ENCODE results near the gene C14orf93.

C14orf93 gene, protein sequence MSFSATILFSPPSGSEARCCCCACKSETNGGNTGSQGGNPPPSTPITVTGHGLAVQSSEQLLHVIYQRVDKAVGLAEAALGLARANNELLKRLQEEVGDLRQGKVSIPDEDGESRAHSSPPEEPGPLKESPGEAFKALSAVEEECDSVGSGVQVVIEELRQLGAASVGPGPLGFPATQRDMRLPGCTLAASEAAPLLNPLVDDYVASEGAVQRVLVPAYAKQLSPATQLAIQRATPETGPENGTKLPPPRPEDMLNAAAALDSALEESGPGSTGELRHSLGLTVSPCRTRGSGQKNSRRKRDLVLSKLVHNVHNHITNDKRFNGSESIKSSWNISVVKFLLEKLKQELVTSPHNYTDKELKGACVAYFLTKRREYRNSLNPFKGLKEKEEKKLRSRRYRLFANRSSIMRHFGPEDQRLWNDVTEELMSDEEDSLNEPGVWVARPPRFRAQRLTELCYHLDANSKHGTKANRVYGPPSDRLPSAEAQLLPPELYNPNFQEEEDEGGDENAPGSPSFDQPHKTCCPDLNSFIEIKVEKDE

DNA sequence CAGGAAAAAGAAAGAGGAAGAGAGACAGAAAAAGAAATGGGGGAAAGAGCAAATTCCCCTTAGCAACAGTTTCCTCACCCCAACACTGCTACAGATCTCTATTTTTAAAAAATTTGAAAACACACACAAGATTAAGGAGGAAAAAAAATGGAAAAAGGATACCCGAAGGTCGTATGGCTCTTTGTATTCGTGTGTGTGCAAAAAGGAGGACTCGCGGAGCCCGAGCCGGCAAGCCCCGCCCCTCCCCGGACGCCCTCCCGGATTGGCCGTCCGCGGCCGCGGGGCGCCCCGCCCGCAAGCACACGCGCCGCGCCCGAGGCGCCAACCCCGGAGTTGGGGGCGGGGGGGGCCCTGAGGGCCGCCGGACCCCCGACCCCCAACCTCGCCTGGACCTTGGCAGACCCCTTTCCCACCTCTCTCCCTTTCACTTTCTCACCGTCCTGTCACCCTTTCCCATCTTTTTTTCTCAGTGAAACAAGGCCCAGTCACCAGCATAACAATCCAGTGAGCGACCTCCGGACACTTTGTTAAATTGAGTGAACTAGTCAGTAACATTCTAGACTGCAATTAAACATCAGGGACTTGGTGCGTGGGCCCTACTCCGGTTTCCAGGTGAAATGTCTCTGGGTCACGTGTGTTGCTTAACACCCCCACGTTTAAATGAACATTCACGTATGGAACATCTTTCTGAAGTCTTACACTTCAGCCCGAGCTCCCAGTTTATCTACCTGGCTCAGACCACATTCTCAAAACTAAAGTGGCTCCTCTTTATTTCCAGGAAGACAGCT lies at the start of gene C14orf93:
Gene C14orf93, minus strand, starts transcription at position 205 of the 788 bp plus-strand sequence. CDS start 11,120 bp downstream, outside the sequence.
- DNase-seq = peak in 13 of 14 donors; percentile 5 to 77 (median 42)

DNA sequence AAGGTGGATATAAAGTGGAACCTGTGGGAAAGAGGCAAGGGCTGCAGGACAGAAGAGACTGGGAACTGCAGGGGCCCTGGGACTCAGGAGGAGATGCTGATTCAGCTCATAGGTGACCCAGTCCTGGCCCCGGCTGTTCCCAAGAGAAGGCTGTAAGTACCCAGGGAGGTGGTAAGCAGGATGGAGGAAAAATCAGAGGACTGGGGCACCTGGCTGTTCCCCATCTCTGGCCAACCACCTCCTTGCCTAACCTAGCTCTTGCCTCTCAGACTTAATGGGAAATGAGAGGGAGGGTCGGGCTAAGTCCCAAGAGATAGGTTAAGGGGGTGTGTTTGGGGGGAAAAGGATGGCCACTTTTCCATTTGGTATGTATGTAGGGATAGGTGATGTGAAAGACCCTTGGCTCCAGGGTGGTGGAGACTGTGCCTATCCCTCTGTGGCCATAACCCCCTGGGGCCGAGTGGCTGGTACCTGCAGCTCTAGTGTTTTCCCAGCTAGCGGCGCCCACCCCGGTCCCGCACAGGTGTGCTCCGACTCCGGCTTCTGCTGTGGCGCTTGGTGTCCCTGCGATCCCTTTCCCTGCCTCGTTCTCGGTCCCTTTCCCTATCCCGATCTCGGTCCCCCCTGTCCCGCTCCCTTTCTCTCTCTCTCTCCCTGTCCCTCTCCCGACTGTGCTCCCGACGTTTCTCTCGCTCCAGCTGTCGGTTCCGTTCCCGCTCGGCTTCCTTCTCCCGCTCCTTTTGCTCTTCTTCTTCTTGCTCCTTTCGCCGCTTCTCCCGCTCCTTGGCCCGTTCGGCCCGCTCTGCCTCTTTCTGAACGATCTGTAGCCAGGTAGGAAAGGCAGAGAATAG lies 48.9 kb upstream of the C14orf93 start:
- no peak for DNase-seq

DNA sequence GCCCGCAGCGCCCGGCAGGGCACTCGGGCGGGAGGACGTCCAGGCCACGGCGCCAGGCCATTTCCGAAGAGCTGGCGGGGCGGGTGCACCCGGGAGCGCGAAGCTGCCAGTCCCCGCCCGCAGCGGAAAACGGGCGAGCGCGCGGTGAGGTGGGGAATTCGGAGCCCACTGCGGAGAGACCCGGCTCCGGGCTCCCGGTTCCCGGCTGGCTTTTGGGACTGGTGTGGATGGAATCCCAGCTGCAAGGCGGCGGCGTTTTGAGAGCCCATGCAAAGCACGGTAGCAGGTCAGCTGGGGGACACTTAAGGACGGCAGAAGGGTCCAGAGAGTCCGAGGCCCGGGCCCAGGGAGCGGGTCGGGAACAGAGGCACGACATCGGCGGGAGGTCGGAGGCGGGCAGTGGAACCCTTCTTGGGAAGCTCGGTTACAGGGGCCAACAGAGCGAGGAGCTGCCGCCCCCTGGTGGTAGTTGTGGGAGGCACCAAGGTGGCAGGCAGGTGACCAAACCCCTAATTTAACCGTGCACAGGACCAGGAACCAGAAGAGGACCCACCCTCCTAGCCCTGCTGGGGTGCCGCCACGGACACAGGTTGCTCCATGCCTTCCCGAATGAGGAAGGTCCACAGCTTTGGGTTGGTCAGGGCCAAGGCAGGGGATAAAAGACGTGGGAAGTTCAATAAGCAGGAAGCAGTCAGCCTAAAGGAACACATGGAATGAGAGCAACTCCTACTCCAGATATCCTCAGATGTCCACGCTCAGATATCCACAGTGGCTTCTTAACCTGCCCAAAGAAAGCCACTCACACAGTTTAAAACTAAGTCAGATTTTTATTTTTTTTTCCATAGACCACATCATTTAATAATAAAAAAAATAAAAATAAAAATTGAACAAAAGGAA lies 48.1 kb upstream of the C14orf93 start:
- no peak for DNase-seq

DNA sequence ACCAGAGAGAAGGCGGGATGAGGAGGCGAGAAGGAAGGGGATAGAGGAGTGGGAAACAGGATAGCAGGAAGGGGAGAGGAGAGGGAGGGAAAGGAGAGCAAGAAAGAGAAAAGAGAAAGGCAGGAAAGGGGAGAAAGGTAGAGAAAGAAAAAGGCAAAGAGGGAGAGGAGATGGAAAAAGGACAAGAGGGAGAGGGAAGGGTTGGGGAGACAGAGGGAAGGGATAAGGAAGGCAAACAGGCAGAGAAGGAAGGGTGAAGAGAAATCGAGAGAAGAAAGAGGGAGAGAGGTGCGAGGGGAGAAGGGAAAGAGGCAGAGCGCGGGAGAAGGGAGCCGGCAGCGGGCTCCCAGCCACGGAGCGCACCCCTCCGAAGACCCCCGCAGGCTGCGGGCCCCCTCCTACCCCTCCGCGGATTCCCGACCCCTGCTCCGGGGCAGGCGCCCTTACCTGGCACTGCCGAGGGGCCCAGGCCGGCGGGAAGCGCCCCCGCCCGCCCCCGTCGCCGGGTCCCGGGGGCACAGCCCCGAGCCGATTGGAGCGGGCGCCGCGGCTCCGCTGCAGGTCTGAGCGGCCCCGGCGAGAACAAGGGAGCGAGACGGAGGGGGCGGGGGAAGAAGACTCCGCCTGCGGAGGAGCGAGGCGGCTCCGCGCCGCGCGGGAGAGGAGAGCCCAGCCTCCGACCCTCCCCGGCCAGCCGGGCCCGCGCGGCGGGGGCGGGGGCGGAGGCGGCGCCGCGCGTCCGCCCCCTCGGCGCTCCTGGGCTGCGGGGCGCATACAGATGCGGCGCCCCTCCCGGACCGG lies 47.2 kb upstream of the C14orf93 start, which contains the start of gene CDH24:
Gene CDH24, minus strand, starts transcription at position 565 of the 801 bp plus-strand sequence. CDS start 1,787 bp downstream, outside the sequence.
- no peak for DNase-seq

DNA sequence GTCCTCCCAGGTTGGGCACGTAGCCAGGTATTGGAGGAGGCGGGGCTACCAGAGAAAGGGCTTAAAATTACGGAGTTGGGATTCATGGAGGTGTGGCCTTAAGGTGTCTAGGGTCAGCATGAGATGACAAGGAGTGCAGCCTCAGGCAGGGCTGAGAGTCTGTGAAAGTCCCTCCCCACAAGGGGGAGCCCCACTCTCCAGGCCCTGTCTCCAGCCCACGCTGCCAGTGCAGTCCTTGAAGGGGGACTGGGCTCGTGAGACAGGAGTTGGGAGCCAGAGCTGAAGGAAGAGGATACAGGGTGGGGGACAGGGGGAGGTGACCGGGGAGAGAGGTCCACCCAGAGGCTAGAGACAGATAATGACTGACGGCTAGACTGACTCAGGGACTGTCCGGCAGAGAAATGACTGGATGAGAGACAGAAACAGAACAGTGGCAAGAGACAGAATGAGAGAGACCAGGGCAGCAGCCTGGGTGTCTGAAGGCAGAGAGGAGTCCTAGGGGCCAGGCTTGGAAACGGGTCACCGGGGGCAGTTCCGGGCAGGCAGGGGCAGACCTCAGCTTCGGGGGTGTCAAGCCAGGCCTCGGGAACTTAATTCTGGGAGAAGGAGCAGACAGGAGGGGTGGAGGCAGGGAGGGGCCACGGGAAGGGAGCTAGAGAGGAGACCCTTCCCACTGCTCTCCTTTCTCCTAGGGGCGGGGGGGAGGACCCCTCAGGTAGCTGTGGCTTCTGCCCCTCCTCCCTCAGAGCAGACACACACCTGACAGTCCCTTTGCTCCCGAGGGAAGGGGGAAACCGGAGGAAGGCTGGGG lies 46.4 kb upstream of the C14orf93 start:
- DNase-seq = no peak

DNA sequence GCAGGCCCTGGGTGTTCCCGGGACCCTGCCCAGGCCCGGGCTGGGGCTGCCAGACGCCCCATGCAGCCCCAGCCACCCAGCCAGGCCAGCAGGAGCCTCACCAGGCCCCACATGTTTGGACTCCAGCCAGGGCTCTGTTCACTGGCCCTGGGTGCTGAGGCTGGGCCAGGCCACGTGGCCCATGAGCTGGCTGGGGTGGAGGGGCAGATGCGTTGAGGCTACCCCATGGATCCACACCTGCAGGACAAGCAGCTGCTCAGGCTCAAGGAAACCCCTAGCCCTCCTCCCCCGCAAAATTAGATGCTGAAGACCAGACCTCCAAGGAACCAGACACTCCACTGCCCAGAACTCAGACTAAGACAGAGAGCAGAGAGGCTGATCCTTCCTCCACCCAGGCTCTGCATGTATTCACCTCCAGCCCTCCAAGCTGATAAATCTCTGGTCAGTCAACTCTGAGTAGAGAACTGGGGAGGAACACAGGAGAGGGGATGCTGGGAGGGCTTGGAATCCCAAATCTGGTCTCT lies 45.7 kb upstream of the C14orf93 start:
- no peak for DNase-seq

DNA sequence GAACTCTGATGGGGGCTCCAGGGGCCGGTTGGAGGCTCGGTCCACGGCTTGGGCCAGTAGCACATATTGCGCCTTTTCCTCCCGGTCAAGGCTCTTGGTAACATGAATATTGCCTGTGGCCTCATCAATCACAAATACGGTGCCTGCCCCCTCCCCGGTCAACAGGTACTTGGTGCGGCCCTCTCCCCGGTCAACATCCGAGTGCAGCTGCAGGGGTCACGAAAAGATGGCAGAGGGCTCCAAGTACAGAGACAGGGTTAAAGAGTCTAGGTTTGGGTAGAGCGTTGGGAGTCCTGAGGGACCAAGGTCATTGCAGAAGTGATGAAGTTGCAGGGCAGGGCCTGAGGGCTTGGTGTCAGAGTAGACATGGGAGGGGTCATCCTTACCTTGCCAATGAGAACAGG lies 45.2 kb upstream of the C14orf93 start:
- DNase-seq = no peak

DNA sequence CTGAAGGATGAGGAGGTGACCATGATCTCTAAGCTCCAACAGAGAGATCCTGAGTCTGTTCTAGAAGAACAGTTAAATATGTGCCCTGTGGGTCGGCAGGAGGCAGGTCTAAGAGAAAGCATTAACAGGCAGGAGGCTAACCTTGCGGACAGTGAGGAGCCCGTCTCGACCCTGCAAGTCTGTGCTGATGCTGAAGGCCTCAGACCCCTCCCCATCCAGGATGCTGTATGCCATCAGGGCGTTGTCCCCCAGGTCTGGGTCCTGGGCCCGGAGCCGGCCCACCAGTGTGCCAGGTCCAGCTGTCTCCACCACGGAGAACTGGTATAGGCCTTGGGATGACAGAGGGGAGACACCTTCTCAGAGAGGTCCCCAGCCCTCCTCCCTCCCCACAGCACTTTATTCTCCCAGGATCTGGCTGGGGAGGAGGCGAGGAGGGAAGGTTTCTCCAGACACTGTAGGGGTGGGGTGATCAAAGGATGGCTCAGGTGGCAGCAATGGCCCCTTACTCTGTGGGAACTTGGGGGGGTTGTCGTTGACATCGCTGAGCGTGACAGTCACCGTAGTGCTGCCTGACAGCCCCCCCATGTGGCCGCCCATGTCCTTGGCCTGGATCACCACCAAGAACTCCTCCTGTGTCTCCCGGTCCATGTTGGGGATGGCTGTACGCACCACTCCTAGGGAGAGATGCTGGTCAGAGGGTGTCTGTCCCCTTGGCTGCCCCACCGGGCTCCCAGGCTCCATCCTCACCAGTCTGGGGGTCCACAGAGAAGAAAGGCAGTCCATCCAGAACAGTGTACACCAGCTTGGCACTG lies 44.3 kb upstream of the C14orf93 start:
- no peak for DNase-seq

DNA sequence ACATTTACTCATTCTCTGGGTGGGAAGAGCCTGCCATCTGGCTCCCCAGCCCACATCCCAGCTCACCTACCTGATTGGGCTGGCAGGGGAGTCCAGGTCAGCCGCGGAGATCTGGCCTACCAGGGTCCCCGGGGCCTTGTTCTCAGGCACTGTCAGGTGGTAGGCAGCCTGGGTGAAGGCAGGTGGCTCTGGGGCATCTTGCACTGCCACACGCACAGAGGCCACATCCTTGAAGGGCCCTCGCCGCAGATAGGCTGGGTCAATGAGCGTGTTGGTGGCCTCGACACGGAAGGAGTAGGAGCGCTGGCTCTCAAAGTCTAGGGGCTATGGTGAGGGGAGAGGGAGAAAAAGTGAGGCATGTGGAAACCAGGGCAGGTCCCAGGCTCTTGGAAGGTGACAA lies 43.5 kb upstream of the C14orf93 start:
- DNase-seq = no peak

DNA sequence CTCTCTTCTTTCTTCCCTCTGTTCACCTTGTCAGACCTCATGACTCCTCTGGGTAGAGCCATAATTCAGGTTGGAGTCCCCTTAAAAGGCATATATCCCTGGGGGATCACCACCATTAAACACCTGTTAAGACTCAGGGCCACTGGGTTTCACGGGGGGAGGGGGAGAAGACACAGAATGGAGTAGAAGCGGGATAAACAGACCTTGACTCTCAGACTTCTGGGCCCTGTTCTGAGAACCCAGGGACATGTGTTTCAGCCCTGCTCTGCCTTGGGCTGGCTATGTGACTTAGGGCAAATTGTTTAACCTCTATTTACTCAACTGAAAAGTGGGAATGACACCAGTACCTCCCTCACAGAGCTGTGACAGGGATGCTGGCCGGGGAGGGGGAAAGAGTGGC lies 42.7 kb upstream of the C14orf93 start:
- no peak for DNase-seq

DNA sequence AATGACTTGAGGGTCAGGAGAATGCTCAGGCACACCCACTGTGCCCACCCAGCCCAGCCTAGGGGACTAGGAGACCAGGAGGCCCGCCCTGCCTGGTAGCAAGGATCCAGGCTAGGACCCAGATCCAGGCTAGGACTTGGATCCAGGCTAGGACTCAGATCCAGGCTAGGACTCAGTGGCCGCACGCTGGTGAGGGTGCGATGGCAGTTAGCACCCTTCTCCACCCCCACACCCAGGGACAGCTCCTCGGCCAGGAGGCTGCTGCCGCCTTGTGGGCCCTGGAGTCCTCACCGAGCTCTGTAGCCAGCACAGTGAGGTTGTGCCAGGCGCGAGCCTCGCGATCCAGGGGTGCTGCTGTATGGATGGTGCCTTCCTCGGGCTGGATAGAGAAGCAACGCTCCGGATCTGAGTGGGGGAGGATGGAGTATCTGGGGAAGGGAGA lies 42.3 kb upstream of the C14orf93 start:
- DNase-seq = no peak

DNA sequence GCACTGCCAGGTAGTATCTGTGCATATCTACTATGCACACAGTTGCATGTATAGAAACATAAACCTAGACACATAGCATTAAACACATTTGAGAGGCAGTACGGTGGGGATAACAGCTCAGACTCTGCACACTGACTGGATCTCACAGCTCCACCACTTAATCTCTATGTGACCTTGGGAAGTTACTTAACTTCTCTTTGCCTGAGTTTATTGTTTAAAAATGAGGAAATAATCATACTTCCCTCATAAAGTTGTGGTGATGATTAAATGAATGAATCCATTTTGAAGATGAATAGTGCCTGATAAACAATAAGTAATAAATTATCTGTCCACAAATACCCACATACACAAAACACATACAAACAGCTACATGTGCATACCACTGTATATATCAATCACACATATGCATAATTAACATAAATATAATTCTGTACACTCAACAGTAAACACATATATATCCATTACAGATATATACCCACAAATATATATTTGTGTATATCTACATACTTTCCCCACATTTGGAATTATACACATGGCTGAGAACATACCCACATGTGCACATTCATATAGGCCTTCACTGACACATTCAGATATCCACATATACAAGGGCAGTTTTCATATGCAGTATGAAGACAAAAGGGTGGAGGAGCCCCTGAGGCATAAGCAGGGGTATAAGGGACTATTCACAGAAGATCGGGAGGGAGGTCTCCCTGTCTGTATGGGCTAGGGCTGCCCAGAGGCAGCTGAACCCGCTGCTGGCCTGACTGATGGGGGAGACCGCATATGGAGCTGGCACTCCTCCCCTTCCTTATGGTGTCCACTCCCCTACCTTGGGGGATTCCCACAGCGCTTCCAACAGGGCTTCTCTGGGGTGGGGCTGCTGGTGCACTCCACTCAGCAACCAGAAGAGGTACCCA lies 41.5 kb upstream of the C14orf93 start:
- no peak for DNase-seq

DNA sequence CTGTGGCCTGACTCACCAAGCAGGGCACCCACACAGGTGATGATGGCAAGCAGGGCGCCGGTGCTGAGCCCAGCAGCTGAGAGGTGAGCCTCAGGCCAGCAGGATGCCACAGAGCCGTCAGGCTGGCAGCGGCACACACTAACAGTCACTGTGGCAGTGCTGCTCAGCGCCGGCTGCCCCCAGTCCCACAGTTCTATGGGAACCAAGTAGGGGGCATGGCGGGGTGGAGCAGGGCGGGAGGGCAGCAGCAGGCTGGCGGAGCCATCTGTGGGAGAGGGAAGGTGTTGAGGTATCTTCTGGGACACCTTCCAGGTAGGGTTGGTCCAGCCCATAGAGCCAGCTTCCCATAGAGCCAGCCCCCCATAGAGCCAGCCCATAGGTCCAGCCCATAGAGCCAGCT lies 39.1 kb upstream of the C14orf93 start:
- no peak for DNase-seq

DNA sequence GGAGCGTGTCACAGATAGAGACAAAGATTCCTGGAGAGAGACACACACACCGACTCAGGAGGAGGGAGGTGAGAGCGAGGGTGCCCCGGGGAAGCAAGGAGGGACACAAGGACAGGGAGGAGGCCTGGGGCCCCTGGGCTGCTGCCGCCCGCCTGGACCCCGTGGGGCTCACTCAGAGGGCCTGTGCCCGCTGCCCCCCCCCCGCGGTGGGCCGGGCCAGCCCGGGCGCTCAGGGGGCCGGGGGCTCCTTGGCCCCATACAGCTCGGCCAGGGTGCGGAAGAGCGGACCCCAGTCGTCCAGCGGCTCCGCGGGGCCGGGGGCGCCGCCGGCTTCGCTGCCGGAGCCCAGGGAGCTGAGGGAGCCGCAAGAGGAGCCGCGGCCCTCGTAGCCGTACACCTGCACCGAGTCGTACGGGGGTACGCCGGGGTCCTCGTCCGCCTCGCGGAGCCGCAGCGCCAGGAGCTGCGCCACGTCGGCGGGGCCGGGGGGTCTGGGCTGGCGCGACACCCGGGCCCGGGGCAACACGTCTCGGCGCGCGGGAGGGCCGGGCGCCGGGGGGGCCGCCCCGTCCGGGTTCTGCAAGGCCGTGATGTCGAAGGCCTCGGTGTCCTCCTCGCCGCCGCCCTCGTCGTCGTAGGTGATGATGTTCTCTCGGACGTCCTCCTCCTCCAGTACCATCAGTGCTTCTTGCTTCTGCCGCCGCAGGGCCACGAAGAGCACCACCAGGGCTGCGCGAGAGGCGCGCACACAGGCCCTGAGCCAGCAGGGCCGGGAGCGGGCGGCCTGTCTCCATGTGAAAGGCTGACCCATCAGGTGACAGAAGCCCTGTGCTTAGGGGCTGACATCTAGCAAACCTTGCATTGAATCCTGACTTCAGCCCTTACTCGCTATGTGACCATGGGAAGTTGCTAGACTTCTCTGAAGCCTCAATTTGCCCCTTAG lies 38.1 kb upstream of the C14orf93 start:
- DNase-seq = no peak

DNA sequence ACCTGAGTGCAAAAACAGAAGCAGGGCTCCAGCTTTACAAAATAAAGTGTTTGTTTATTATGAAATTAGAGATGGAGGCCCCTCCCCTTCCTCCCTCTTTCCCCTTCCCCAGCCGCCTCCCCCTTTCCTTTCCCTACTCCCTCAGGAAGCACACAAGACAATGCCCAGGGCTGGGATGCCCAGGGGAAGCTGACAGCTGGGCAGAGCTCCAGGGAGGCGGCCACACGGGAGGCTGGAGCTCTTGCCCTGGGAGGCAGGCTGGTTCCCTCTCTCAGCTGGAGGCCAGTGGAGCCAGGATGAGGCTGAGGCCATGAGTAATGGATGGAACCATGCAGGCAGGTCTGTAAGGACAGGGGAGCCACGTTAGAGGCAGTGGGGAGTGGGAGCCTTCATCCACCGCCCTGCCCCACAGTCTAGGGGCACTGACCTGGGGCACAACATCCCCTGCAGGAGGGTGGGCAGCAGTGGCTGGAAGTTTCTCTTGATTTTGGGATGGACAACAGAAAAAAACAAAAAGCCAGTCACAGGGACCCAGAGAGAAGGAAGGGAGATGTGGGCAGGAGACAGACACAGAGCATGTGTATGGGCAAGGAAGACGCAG lies 37.2 kb upstream of the C14orf93 start:
- no peak for DNase-seq

Data from C1 segment of cervical spinal cord (tissue), 14 donors.